Ascending aorta (tissue), 2 donors: ENCODE results near the gene SMC2. TPM values are rescaled to one million over a fixed set of nuclear protein-coding genes. Genes with fewer than 3 reads are reported as not detected.

Experiments used
- DNase-seq, 2 donors: peaks; one replicate each; pipeline ENCODE4 v3.0.0-alpha.2; 2019; ENCODE audit warnings: low spot score in 2 of 2
- H3K27ac ChIP-seq, 2 donors: fragments of 200-600 bp; sonication (generic); one replicate each; pipeline ENCODE4 v1.5.1; 2016 to 2017; ENCODE audit warnings: mild to moderate bottlenecking in 1 of 2
- H3K27me3 ChIP-seq: fragments of 200-600 bp; sonication (generic); one replicate; pipeline ENCODE4 v1.5.1; 2017
- H3K36me3 ChIP-seq, 2 donors: fragments of 200-600 bp; sonication (generic); one replicate each; pipeline ENCODE4 v1.5.1; 2016
- H3K4me1 ChIP-seq, 2 donors: fragments of 200-600 bp; sonication (generic); one replicate each; pipeline ENCODE4 v1.5.1; 2016 to 2017; ENCODE audit warnings: mild to moderate bottlenecking in 1 of 2
- H3K4me3 ChIP-seq, 2 donors: fragments of 200-600 bp; sonication (generic); one replicate each; pipeline ENCODE4 v1.5.1; 2016 to 2017; ENCODE audit warnings: mild to moderate bottlenecking in 1 of 2
- H3K9me3 ChIP-seq, 2 donors: fragments of 200-600 bp; sonication (generic); one replicate each; pipeline ENCODE4 v1.5.1; 2016
- intact Hi-C: fragments of 100-400 bp; cut with DNase I; formaldehyde crosslinking; loops from one replicate; pipeline ENCODE4 v1.15.1; 2023
- total RNA-seq: library from RNA; depleted of rRNA; stranded (reverse); fragments of >200 nt; gene quantifications from one replicate; pipeline ENCODE4 v1.1.0, GENCODE V29; 2016
- TF ChIP-seq, protein P1 (sequence below), 3 experiments: fragments of 200-600 bp in 2 of 3; fragments of 450-650 bp in 1 of 3; sonication (generic) in 2 of 3; IDR thresholded peaks; one replicate each; pipeline ENCODE4 v1.5.1; 2016 to 2019; ENCODE audit warnings: antibody characterized with exemption in 3 of 3, mild to moderate bottlenecking in 1 of 3, moderate library complexity in 1 of 3

The SMC2 gene
- total RNA-seq, 1 donor from 2014 or later = 2.4 TPM

DNA sequence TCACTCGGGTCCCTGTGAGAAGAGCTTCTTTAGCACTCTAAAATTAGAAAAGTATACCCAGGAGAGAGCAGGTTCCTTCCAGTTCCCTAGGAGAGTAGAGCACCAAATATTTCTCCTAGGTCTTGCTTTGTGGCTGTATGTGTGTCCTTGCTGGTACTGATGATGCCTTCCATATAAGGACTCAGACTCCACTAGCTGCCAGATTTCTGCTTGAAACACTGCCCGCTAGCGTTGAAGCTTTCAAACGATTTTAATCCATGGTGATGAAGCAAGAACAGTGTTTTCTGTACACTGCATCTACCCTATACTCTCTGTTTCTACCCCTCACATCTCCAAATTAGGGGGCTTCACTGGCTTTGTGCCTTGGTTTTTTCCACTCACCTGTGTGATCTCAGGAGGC is 2.4 kb upstream of the SMC2 start:
- Histone ChIP-seq H3K9me3 (no peaks in the 10 kb centered on the region), H3K36me3 (no peaks in the 10 kb centered on the region), H3K4me1 (peaks cover 5 to 19% of the 10 kb centered on the region in 2 donors), H3K4me3 (peak overlapping the region in 1 of 2 donors; percentile 27), H3K27me3 (no peaks in the 10 kb centered on the region), H3K27ac (peak overlapping the region; percentile 42 to 95)
- TF ChIP-seq, protein P1, sequence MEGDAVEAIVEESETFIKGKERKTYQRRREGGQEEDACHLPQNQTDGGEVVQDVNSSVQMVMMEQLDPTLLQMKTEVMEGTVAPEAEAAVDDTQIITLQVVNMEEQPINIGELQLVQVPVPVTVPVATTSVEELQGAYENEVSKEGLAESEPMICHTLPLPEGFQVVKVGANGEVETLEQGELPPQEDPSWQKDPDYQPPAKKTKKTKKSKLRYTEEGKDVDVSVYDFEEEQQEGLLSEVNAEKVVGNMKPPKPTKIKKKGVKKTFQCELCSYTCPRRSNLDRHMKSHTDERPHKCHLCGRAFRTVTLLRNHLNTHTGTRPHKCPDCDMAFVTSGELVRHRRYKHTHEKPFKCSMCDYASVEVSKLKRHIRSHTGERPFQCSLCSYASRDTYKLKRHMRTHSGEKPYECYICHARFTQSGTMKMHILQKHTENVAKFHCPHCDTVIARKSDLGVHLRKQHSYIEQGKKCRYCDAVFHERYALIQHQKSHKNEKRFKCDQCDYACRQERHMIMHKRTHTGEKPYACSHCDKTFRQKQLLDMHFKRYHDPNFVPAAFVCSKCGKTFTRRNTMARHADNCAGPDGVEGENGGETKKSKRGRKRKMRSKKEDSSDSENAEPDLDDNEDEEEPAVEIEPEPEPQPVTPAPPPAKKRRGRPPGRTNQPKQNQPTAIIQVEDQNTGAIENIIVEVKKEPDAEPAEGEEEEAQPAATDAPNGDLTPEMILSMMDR (IDR thresholded peaks at IDR 0.05) = peak in 2 of 3 experiments; percentile 28 to 43
- peak in 1 of 2 donors; percentile 76 for DNase-seq
- intact Hi-C loops = loop anchor here (5.0 to 10.0 kb wide), 2 partner anchors 1151 to 1603 kb away; partner anchors contain the start of genes SLC44A1 and TMEM38B

DNA sequence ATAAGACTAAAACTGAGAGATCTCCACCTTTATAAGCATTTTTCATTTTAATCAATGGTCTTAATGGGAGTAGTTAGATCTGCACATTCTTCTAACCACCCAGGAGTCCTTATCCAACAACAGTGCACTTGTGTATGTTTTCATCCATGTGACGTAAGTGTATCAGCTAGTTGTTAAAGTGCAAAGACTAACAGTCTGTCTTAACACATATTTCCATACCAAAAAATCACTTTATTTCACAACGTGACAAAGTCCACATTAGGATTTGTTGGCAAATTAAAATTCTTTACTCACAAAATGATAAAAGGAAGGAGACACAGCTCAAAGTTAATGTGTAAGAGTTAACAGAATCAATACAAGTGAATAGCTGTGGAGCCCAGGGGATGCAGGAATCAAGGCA is 1.9 kb upstream of the SMC2 start:
- DNase-seq = no peak
- TF ChIP-seq, protein P1 (IDR thresholded peaks at IDR 0.05) = no peak

DNA sequence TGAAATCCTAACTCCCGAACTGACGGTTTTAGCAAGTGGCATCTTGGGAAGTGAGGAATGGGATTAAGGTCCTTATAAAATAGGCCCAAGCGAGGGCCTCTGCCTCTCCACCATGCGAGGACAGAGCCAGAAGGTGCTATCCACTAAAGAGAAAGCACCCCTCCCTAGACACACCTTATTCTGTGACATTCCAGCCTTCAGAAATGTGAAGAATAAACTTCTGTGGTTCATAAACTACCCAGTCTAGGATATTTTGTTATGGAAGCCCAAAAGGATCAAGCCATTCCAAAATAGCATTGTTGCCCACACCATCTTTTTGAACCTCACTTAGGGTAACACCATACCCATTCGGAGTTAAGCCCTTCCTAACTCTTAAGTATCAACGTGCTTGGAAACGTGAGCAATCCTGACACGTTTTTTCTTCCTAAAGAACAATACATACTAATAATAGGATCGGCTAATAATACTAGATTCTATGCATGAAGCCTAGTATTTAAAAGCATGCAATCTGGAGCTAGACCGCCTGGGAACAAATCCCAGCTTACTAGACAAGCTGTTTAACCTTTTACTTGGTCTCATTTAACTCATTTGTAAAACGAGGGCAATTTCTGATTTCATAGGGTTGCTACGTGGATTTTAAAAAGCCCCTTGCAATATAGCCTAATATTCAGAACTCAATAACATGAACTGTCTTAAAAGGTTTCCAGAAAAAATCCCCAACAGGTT is 1.1 kb upstream of the SMC2 start:
- peak overlapping the region; percentile 88 to 95 for H3K27ac ChIP-seq
- no peaks in the 10 kb centered on the region for H3K27me3 ChIP-seq
- TF ChIP-seq, protein P1 (IDR thresholded peaks at IDR 0.05) = no peak
- H3K4me3 ChIP-seq = peak overlapping the region; percentile 59 to 98
- no peaks in the 10 kb centered on the region for H3K36me3 ChIP-seq
- H3K4me1 ChIP-seq = peaks cover 5 to 19% of the 10 kb centered on the region in 2 donors
- no peaks in the 10 kb centered on the region for H3K9me3 ChIP-seq
- intact Hi-C loops = loop anchor here (5.0 to 10.0 kb wide), 2 partner anchors 1149 to 1602 kb away; partner anchors contain the start of genes SLC44A1 and TMEM38B
- no peak for DNase-seq

More for the DNA sequence above, 1.9 kb upstream of the SMC2 start:
- intact Hi-C loops = loop anchor here (5.0 to 10.0 kb wide), 2 partner anchors 1150 to 1603 kb away; partner anchors contain the start of genes SLC44A1 and TMEM38B
- no peak overlapping the region for H3K4me3 ChIP-seq
- H3K27ac ChIP-seq = peak overlapping the region; percentile 88 to 95
- H3K4me1 ChIP-seq = peaks cover 5 to 19% of the 10 kb centered on the region in 2 donors
- H3K36me3 ChIP-seq = no peaks in the 10 kb centered on the region
- H3K9me3 ChIP-seq = no peaks in the 10 kb centered on the region
- no peaks in the 10 kb centered on the region for H3K27me3 ChIP-seq

DNA sequence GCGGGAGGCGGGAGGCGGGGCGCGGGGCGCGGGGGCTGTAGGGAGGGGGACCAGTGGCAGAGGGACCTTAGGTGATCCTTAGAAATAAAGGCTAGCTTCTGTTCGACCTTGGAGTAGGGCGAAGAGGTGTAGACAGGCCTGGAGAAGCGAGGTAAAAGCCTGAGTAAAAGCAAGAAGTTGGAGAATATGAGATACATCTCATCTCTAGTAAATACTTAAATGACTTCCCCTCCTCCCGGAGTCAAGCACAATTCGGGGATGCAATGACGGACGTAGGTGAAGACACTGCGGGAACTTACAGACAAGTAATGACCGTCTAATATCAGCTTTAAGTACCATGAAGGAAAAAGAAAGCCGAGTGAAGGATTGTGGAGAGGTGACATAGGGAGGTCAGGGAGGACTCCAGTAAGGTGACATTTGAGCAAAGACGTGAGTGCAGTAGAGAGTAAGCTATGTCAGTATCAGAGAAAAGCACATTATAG is 466 bp downstream of the SMC2 start:
- H3K27me3 ChIP-seq = no peaks in the 10 kb centered on the region
- H3K9me3 ChIP-seq = no peaks in the 10 kb centered on the region
- no peaks in the 10 kb centered on the region for H3K36me3 ChIP-seq
- TF ChIP-seq, protein P1 (IDR thresholded peaks at IDR 0.05) = no peak
- H3K4me1 ChIP-seq = peaks cover 5 to 19% of the 10 kb centered on the region in 2 donors
- intact Hi-C loops = loop anchor here (5.0 to 10.0 kb wide), 2 partner anchors 1148 to 1600 kb away; partner anchors contain the start of genes SLC44A1 and TMEM38B
- DNase-seq = no peak
- H3K27ac ChIP-seq = peak overlapping the region; percentile 88 to 95
- H3K4me3 ChIP-seq = peak overlapping the region; percentile 59 to 98

DNA sequence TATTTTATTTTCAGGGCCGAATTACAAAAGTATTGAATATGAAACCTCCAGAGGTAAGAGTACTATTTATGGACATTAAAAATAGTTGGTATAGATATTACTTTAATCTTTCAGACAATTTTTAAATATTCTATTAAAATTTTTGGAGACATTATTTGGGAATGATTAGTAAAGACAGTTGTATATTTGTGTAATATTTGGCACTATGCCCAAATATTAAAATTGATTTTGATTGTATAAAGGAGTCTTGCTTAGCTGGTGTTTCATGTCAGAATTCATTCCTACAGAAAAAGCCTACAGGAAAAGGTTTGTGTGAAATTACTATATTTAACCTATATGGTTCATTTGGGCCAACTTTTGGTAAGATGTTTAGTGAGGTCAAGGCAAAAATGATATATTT is 5.5 kb downstream of the SMC2 start:
- intact Hi-C loops = loop anchor here (10.0 kb wide), 1 partner anchor 1595 kb away; the partner anchor contains the start of gene TMEM38B
- TF ChIP-seq, protein P1 (IDR thresholded peaks at IDR 0.05) = no peak
- no peak overlapping the region for H3K27ac ChIP-seq

More for the DNA sequence above, 5.5 kb downstream of the SMC2 start:
- H3K4me1 ChIP-seq = peaks cover 0 to 5% of the 10 kb centered on the region in 2 donors
- DNase-seq = no peak
- H3K9me3 ChIP-seq = no peaks in the 10 kb centered on the region
- no peaks in the 10 kb centered on the region for H3K27me3 ChIP-seq
- H3K36me3 ChIP-seq = peaks cover 10 to 26% of the 10 kb centered on the region in 2 donors
- no peak overlapping the region for H3K4me3 ChIP-seq
